NOMO-1 treated with dmso at 0.1 percent for 144 hours (cell line): ENCODE measurements around the gene MSRB2.
"Not testable (repeated sequence)": the region's sequence is repeated elsewhere in the genome, so short reads cannot be mapped to it uniquely, and the experiment has no call there.

Experiments used
- DNase-seq: peaks from one replicate; lab custom pipeline; 2025; ENCODE audit not compliant: unreplicated experiment; lab: John Stamatoyannopoulos, UW

MSRB2 gene

DNA sequence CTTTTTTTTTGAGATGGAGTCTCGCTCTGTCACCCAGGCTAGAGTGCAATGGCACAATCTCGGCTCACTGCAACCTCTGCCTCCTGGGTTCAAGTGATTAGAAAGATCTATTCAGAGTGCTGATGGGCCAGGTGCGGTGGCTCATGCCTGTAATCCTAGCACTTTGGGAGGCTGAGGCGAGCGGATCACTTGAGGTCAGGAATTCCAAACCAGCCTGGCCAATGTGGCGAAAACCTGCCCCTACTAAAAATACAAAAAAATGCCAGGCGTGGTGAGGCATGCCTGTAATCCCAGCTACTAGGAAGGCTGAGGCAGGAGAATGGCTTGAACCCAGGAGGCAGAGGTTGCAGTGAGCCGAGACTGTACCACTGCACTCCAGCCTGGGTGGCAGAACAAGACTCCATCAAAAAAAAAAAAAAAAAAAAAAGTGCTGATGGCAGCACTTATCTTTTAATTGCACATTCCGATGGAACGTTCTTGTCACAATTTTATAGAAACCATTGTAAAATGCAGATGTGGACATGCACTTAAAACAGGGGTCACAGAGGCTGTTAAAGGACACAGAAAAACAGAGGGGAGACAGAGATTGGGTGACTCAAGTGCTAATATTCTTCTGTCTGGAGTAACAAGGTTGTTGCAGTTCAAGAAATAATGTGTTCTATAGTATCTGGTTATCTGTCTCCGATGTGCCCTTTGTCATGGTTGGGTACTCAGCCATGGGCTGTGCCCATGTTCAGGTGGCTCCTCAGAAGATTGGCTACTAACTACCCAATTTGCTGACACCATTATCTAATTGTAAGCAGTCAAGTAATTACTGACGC, 25.1 kb upstream of the MSRB2 start:
- DNase-seq, result not testable (repeated sequence)

DNA sequence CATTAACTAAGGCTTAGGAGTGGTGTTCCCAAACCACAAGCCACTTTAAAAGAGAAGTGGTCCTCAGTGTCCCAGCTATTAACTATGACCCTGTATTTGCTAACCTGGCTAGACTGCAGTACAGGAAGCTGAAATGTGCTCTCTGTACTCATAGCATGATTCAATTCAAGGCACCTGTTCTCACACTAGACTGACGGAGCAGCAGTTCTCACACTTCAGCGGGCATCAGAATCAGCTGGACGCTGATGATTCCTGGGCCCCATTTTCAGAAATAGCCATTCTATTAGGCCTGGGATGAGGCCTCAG, 24.5 kb upstream of the MSRB2 start:
- DNase-seq, result no peak

DNA sequence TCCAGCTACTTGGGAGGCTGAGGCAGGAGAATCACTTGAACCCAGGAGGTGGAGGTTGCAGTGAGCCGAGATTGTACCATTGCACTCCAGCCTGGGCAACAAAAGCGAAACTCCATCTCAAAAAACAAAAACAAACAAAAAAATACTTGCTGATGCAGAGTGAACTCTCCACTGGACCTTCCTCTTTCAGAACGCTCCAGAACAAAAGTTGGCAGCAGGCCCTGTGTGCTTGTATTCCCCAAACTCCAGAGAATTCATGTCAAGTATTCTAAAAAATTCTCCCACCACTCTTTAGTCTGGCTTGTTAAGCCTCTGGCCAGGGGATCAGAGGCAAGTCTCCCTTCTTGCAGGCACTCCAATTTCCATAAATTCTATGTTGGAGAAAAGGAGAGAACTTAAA, 22.8 kb upstream of the MSRB2 start:
- not testable (repeated sequence) for DNase-seq

DNA sequence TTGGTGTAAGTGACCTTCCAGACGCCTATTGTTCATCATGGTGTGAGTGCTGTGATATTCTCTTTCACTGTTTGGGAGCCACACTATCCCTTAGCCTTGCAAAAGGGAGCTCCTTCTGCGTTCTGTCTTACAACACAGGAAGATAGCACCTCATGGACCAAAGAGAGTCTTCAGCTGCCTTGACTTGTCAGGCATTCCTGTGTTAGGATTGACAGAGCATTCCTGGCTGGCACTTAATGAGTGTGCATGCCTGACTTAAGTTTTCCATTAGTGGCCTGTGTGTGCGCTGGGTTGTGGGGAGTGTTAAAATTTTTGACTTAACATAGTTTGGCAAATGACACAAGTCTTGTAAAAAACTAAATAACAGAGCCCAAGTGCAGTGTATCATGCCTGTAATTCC, 21.9 kb upstream of the MSRB2 start:
- DNase-seq, result no peak

DNA sequence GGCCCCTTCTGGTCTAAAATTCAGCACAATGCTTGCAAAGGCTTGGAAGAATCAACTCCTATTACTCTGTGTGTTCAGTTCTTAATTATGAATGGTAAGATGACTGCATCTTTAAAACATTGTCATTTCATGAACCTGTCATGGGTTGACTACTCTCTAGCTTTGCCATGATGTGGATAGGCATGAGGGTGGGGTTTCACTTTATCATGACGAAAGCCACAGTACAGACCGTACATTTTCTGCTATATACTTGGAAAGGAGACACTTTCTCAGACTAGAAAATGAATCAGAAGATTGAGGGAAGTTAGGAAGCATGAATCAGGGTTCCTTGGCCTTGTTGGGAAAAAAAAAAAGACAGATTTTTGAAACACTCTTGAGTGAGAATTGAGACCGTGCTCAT, 19.7 kb upstream of the MSRB2 start:
- DNase-seq, result no peak

DNA sequence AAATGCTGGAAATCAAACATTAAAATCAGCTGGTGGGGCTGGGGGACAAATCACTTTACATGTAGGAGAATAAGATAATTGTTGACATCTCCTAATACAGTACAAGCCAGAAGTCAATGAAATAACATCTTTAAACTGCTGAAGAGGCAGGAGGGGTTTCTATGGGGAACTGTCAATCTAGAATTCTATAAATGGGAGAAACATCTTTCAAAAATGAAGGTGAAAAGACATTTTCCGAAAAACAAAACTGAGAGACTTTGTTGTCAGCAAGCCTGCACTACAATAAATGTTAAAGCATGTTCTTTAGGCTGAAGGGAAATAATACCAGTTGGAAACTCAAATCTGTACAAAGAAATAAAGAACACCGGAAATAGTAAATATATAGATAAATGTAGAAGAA, 17.3 kb upstream of the MSRB2 start:
- DNase-seq, result no peak

DNA sequence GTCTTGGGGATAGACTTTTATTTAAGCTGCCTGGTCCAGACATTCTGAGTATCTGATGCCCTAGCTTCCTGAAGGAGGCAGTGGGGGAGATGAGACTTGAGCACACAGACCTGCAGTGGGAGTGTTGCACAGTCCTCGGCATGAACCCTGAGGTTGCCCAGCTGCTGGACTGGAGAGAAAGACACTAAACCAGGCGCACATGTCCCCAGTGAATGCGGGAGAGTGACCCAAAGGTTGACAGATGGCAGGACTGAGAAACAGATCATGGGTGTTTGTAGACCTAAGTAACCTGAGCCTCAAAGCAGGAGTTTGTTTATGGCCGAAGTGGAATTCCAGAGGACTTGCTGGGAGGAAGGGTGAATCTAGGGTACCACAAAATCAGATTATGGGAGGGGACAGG, 15.7 kb upstream of the MSRB2 start:
- DNase-seq, result no peak

DNA sequence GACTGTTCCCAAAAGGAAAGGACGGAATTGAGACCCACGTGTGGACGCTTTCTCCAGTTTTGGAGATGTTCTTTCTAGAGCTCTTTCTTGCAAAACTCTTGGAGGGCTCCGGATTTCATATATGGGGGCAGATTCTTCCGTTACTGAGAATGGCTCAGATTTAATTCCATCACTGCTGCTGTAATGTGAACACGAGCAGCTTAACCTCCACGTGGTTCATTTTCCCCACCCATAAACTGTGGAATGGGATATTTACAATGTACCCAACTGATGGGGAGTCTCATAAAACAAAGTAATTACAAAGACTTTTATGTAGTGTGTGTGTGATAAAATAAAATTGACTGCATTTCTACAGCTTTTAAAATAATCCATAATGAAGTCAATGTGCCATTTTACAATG, 15.1 kb upstream of the MSRB2 start:
- no peak for DNase-seq

DNA sequence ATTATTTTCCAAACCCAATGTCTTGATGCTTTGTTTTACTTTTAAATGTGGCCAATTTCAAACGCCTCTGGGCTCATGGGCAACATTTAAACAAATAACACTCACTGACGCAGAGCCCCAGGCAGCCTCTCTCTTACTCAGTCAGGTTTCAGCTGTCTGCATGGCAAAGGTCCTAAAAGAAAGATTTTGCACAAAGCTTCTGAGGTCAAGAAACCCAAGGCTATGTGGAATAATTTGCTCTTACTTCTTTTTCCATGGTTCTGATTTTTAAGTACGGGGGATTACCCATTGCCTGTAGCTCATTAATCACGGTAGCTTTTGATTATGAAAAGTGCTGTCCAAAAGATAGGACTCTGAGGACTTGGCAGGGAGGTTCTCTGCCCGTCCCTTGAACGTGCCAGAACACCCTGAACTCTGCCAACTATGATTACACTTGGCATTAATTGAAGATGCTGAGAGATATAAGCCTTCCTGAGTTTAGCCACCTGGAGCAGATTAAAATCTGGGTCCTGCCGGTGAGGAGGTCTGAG, 14.1 kb upstream of the MSRB2 start:
- DNase-seq, result no peak

DNA sequence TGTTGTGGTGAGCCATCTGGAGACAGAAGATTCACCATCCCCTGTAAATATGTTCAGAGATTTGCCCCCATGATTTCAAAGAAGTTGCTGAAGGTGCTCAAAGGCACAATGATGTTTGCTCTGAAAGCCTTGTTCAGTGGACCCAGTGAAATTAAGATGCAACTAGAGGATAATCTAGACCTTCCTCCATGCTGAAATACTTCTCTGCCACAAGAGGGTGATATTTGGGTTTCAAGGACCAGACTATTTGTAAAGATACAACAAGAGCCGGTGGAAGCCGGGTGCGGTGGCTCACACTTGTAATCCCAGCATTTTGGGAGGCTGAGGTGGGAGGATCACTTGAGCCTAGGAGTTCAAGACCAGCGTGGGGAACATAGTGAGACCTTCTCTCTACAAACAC, 13.5 kb upstream of the MSRB2 start:
- no peak for DNase-seq

DNA sequence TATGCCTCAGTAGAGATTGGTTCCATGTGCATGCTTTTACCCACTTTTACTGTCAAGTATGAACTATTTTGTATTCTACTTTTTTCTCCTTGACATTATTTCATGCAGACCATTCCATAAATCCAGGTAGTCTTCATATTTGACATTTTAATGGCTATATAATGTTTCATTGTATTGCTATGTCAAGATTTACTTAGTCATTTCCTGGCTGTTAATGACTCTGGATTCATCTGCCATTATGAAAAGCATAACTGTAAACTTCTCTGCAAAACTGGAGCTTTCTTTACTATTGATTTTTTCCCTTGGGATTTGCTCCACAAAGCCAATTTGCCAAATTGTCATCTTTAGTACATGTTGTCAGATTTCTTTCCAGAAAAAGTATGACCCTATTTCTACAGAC, 6.8 kb upstream of the MSRB2 start:
- DNase-seq, result no peak

DNA sequence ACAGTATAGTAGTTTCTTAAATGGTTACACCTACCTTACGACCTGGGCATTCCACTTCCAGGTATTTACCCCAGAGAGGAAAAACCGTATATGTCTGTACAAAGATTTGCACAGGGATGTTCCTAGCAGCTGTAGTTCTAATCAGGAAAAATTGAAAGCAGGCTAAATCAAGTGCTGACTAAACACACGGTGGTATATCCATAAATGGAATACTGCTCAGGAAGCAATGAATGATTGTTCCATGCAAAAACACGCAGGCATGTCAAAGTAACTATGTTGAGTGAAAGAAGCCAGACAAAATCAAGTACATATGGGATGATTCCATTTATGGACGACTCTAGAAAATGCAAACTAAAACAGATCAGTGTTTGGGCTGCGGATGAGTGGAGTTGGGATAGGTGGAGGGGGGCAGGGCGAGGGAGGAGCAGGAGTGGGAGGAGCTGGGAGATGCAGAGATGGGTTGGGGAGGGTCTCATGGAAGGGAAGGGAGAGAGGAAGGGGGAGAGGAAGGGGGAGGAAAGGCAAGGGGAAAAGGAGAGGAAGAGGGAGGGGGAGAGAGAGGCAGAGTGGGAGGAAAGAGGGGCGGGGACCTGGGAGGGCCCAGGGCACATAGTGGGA, 484 bp upstream of the MSRB2 start:
- DNase-seq, result no peak

DNA sequence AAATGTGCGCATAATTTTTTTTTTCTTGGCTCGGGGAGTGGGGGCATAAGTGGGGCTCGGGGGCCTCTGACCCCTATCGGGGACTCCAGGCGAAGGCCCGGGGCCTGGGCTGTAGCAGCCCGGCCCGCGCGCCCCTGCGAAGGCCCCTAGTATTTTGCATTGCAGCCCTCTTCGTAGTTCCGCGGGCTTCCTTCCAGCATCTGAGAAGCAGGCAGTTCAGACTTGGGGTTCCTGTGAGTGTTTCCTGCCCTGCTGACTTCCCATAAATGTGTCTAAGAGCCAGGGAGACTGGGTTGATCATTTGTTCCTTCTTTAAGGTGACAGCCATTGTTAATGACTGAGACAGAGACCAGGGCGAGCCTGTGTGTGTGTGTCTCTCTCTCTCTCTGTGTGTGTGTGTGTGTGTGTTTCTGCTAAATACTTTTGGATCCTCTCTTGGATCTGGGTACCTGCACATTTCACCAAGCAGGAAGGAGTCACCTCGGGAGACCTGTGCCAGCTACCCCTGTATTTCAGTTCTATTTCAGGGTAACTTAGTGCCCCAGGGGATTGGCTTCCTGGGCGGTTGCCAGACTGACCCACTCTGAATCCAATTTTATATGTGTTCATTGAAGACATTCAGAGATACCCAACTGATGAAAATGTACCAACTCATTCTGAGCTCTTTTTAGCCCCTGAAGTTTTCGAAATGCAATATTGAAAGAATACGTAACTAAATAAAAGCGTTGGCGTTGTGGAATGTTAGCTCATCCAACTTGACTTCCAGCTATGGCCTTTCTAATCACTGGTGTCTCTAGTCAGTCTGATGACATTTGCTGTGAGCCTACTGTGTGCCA, 805 bp downstream of the MSRB2 start:
- peak; percentile 38 for DNase-seq

DNA sequence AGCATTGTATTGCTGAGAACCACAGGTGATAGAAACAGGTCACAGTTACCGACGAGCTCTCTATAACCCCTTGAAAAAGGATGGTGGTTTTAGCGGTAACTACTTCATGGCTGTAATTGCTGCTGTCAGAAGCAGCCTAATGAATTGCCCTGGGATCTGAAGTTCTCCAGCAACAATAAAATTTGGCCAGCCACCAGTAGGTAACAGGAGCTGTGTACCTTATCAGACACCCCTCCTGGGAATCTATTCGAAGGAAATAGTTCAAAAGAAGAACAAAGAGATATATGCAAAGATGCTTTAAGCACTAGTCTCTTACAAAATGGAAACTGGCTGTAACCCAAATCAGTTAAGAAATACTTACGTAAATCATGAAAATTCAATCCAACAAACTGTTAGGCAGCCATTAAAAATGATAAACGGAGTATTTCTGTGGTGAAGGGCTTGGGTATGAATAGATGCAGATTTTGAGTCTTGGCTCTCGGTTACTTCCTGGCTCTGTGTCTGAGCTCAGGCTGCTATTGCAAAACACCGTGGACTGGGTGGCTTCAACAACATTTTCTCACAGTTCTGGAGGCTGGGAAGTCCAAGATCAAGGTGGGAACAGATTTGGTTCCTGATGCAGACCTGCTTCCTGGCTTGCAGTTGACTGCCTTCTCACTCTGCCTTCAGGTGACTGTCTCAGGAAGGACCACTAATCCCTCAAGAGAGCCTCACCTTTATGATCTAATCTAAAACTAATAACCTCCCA, 1.6 kb downstream of the MSRB2 start:
- DNase-seq, result no peak

DNA sequence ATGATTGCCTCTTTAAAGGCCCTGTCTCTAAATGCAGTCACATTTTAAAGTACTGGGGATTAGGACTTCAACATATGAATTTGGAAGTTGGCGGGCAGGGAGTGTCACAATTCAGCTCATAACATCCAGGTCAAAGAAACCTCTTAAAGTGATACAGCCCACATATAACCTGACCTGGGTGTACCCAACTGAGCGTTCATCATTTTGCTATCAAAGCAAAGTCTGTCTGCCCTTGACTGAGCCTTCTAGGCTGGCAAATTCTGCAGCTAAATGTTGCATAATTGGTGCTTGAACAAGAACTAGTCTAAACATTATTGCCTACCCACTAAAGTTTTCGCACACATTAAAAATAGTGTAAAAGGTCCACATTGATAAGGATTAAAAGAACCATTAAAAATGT, 3.7 kb downstream of the MSRB2 start:
- DNase-seq, result no peak

DNA sequence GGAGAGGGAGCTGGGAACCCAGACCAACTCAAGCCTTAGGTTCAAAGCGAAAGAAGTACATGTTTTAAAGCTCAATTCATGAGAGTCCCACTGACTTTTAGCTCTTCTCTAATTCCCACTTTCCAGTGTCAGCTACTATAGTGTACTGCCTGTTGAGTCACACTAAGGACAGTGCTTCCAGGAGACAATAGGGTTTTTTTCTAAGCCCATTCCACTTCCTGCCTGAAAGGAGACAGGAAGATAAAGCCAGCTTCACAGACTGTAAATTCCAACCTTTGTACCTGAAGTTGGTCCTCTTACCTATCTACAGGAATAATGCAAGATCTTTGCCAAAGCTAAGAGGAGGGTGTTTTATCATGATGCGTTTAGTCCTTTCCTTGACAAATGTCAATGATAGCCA, 4.4 kb downstream of the MSRB2 start:
- DNase-seq, result no peak

DNA sequence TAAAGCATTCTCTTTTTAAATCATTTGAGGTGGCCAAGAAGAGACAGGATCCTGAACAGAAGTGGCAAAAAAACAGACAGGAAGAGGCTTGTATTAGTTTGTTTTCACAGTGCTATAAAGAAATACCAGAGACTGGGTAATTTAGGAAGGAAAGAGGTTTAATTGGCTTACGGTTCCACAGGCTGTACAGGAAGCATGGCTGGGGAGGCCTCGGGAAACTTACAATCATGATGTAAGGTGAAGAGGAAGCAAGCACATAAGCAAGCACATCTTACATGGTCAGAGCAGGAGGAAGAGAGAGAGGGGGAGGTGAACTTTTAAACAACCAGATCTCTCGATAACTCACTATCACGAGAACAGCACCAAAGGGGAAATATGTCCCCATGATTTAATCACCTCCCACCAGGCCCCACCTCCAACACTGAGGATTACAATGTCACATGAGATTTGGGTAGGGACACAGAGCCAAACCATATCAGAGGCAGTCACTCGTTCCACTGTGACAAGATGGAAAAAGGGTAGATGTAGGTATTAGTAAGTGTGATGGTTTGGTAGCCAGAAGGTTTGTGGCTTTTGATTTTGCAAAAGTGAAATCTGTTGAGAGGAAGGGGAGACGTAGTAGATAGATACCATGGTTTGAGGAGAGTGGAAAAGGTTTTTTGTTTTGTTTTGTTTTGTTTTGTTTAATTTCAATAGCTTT, 5.1 kb downstream of the MSRB2 start:
- no peak for DNase-seq

DNA sequence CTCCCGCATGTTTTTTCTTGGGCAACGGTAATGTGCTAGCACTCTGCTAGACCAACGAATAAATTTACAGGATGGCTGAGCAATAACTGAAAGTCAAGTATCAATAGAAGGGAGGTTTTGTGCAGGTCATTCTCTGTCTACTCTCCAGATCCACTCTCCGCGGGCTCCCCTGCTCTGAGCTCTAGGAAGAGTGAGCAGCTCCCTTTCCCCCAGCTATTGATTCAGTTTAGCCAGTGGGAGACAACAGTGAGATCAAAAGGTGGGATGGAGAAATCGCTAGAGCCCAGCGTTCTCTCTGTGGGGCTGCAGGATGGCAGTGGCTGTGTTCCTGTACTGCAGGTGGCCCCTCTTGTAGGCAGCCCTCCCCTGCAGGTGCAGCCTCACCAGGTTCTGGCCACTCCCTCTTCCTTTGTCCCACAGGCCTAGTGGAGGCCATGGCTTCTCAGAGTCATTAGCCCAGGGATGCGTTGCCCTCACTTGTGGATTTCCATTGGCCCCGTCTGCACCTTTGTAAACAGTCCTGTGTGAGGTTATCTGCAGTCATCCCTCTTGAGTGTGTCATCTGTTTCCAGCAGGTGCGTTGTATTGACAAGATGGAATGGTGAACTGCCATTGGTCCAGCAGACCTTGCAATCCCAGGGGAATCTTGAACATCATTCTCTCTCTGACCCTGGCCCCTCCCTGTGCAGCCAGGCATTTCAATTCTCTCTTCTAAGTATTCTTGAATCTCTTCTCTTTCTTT, 11.1 kb downstream of the MSRB2 start:
- no peak for DNase-seq

DNA sequence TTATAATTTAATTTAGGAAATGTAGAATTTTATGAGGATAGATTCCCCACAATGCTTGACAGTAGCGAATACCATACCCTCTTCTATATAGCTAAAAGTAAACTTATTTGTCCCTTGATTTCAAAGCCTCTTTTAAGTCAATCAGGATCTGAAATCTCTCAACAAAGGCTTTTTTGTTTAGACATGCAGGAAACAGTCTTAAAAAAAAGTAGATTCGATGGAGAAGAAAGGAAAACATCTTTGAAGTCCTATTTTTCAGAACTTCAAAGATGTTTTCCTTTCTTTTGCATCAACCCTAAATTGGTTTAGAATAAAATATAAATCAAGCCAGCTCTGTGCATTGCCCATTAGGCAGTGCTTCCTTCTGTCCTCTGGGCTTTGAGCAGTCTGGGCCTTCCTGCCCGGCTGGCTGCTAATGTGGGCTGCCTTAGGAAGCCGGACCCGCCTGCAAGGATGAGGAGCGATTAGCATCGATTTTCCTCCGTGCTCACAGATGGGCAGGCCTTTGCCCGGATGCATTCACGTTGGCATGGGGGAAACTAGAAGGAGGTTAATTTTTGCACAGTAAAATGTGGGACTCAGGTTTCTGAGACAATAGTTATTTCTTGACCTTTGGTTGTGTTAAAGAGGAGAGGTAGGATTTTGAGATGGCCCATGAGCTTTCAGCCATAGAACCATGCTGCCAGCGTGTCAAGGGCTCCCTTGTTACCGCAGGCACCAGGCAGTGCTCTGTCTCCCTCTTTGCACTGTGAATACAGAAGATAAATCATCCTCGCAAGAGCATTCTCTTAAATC, 15.5 kb downstream of the MSRB2 start:
- no peak for DNase-seq
